Renal cortex interstitium (tissue), 11 donors: Measurements from ENCODE around the gene ACSM2B. TPM values are rescaled to one million over a fixed set of nuclear protein-coding genes. Genes with fewer than 3 reads are reported as not detected.
"Not testable (repeated sequence)": the region's sequence is repeated elsewhere in the genome, so short reads cannot be mapped to it uniquely, and the experiment has no call there.

Experiments
- DNase-seq, 11 donors: peaks; one replicate each; pipeline ENCODE4 v3.0.0-alpha.2; 2013; ENCODE audit warnings: low read depth in 9 of 11, low spot score in 4 of 11; ENCODE audit errors: extremely low read depth in 1 of 11
- polyA plus RNA-seq, 3 donors: library from polyadenylated mRNA; unstranded; fragments of 120-200 nt; gene quantifications; one replicate each; pipeline ENCODE4 v1.2.1, GENCODE V29; 2013; ENCODE audit not compliant: insufficient read length in 3 of 3

ACSM2B gene
- polyA plus RNA-seq, 3 donors = 50.8 to 107 (median 67.6) TPM

DNA sequence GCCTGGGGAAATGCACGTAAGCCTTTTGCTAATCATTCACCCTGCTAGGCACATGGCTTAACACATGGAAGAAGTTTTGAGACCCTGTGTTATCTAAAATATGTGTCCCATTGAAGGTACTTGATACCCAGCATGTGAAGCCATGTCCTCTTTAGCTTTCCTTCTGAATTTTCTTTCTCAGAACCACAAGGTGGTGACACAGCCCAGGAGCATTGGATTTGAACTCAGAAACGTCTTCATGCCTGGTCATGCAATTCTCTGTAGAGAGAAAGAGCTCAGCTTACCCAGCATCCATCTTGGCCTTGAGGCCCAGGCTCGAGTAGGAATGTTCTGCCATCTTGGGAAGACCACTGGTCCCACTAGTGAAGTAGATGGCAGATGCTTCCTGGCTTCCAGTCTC, 22.7 kb downstream of the ACSM2B start:
- not testable (repeated sequence) for DNase-seq

DNA sequence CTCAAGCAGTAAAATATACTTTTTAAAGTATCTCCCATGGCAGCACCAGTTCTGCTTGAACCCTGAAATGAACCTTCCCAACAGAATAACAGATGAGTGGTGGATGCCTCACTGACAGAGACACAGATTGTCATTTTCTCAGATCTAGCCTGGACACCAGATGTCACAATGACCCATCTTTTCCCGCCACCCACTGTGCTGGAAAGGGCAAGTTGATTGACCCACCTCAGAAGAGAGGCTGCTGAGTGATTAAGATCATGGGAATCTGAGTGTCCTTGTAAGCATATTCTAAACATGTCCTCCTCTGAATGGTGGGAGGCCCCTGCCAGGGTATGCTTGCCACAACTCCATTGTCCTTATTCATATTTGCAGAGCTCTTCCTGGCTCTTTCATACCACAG, 29.2 kb downstream of the ACSM2B start:
- DNase-seq = not testable (repeated sequence)

DNA sequence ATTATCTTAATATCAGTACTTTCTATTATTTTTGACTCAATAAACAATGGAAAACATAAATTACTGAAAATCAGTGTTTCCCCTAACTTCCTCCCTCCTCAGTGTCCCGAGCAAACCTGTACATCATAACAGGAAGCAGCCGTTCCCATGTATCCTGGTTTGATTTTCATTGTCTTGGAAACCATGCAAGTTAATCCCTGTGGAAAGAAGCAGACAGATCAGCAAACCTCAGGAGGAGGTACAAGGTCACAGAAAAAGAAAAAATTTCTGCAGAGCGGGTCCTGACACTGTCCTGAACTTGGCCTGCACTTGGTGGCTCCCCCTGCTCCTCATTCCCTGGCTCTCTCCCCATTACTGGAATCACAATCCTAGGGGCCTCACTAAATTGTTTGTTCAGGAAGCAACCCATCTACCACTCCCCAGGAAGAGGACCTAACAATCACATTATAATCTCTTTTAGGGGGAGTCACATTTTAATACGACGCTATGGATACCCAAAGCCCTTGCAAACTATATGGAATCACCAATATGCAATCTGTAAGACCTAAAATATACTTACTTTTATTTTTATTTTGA, 29.8 kb downstream of the ACSM2B start:
- DNase-seq = not testable (repeated sequence)

DNA sequence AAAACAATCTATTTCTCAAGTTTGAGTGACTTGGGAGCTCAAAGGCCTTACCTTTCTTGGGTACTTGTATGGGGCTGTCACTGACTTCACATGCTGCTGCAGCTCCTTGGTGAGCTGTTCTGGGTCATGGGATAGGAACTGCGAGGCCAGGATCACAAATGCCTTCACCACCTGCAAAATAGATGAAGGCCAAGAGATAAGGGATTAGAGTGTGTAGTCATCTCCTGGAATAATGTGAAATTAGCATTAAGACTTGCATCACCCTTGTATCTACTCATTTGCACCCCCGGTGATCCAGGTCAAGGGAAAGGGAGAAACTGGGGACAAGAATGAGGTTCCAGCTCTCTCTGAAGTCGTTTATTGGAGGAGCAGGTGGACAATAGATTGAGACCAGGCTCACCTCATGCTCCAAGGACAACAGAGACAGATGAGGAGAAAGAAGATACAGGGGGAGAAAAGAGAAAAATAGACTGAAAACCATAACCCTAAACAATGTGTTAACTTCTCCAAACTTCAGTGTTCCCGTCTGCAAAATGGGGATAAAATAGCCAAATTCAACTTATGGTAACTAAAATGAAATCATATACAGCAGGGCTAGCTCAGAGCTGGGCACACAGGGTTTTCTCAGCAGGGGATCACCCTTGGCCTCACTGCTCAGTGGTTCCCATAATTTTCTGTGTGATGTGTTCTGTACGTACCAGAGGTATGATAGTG, 35.4 kb downstream of the ACSM2B start:
- not testable (repeated sequence) for DNase-seq

DNA sequence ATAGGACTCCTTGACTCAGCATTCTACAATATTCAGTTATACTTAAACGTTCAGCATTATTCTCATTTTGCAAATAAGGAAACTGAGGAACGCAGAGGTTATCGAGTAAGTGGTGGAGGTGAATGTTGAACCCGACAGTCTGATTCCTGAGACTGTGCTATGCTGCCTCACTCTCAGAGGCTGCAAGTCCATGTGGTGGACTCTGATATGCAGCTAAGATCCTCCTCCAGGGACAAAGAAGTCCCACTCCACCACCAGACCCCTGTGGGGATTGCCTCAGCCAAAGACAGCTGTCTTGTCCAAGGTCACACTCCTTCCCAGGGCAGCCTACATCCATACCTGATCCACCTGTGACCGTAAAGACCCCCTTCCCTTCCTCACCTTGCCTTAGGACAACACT, 37.5 kb downstream of the ACSM2B start:
- DNase-seq = no peak

DNA sequence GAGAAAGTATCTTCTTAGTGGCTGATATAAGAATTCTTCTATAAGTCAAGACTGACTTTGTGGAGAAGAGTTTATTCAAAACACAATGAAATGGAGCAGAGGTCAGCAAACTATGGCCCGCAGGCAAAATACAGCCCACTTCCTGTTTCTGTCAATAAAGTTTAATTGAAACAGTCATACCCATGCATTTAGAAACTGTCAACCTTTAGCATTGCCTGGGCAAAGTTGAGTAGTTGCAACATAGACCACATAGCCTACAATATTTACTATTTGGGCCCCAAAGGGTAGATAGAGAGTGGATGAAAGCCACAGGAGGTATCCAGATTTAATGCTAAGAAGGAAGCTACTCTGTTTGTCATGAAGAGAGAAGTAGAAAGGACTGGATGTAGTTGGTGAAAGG, 38.0 kb downstream of the ACSM2B start:
- DNase-seq = no peak

DNA sequence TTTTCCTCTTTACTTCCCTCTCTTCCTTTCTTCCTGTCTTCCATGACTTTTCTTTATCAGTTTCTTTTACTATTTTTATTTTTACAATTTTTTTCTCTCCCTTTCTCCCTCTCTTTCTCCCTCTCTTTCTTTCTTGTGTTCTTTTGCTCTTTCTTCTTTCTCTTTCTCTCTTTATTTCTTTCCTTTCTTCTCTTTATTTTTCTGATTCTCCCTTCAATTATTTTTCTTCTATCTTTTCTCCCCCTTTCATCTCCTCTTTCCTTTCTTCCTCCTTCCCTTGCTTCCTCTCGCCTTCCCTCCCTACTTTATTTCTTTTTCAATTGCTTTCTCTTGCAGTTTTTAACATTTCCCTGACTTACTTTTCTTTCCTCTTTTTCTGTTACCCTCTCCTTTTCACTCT, 39.5 kb downstream of the ACSM2B start:
- DNase-seq = not testable (repeated sequence)

DNA sequence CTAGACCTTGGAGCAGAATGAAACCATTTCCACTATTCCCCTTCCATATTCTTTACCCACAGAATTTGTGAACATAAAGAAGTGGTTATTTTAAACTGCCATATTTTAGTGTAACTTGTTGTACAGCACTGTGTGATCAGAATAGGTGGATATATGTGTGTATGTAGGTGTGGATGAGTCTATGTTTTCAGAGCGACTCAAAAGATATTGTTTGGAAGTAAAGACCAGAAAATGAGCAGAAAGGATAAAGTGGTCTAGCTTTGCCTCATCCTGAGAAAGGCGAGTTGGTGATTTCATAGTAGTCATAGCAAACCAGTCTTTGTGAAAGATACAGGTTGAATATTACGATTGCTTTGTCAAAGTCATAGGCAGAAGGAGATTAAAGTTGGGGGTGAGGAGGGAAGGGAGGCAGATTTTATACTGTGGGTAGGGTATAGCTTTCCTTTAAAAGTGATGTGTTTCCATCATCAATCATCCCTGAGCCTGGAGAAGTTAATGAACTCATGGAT, 43.8 kb downstream of the ACSM2B start:
- DNase-seq = not testable (repeated sequence)

DNA sequence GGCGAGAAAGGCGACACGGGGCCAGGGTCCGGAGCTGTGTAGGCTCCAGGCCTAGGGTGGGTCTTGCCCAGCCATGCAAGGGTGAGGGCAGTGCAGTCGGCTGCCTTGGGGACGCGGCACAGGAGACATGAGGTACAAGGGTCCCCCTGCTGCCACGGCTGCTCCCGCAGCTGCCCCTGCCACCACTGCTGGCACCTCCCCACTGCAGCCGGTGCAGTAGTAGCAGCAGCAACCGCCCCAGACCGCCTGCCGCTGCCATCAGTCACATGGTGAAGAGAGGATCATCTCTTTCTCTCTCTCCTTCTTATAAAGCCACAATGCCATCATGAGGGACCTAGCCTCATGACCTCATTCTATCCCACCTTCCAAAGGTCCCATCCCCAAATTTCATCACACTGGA, 44.4 kb downstream of the ACSM2B start:
- DNase-seq = not testable (repeated sequence)

DNA sequence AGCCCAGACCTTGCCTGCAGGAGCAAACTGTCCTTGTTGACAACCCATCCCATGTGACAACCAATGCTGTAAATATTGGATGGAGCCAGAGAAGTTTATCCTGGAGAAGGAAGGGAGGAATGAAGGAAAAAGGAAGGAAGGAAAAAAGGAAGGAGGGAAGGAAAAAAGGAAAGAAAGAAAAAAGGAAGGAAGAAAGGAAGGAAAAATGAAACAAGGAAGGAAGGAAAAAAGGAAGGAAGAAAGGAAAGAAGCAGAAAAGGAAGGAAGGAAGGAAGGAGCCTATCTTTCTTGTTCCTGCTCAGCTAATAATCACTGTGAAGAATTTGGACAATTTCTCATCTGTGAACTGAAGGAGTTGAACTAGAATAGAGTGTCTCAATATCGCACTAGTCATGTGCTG, 56.1 kb downstream of the ACSM2B start:
- DNase-seq = no peak

DNA sequence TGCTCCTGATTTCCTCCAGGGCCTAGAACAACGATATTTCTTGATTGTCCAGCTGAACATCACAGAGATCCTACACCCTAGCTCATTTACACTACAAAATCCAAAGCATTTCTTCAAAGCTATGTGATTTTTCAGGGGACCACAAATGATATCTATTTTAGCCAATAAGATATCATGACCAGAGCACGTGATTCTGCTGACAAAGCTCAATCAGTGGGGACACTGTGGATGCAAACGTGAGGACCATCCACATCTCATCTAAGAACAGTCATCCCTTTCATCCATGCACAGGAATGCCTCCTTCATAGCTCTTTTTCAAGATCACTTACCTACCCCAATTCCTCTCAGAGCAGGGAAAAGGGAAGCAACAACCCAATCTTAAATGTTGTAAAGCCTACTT, 56.9 kb downstream of the ACSM2B start:
- no peak for DNase-seq

DNA sequence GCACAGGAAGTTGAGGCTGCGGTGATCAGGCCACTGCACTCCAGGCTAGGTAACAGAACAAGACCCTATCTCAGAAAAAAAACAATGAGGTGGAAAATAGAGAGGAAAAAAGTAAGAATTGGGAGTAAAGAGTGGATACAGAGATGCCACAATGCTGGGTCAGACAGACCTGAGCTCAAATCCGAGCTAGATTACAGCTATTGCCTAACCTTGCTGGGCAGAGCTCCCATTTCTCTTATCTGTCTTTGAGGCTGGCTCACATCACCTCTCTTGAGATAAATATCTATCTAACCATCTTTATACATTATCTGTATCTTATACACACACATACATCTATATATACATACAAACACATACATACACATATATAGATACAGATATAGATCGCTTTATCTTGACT, 59.0 kb downstream of the ACSM2B start:
- no peak for DNase-seq

DNA sequence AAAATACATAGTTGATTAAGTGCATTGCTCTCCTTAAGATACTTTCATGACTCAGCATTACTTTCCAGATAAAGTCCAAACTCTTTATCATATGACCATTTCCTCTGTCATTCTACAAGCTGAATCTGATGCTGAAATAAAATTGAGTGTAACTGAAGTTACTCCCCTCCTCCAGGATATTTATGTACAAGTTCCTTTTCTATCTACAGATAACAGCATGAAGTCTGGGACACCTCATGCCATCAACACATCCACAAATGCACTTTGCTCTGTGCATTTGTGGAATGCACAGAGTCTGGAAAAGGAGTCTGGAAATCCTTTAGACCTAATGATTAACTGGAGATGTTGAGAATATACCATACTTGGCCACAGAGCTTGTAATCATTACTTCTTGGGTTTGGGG, 60.5 kb downstream of the ACSM2B start:
- DNase-seq = no peak

DNA sequence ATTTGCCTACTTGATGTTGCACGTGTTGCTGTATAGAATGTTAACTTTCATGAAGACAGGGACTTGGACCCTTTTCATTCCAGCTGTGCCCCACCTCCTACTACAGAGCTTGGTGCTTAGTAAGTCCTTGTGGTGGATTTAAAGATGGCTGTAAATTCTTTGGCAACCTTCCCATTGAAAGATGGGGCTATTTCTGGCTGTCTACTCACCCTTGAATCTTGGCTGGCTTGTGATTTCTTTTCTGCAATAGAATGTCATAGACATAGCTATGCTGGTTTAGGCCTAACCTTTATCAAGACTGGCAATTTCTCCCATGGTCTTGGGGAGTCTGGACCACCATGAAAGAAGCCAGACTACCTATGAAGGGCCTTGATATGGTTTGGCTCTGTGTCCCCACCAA, 65.8 kb downstream of the ACSM2B start:
- no peak for DNase-seq

DNA sequence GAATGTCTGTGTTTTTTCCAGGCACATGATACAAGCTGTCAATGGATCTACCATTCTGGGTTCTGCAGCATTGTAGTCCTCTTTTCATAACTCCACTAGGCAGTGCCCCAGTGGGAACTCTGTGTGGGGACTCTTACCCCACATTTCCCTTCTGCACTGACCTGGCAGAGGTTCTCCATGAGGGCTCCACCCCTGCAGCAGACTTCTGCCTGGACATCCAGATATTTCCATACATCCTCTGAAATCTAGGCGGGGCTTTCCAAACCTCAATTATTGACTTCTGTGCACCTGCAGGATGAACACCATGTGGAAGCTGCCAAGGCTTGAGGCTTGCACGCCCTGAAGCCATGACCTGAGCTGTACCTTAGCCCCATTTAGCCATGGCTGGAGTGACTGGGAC, 68.9 kb downstream of the ACSM2B start:
- DNase-seq = no peak

DNA sequence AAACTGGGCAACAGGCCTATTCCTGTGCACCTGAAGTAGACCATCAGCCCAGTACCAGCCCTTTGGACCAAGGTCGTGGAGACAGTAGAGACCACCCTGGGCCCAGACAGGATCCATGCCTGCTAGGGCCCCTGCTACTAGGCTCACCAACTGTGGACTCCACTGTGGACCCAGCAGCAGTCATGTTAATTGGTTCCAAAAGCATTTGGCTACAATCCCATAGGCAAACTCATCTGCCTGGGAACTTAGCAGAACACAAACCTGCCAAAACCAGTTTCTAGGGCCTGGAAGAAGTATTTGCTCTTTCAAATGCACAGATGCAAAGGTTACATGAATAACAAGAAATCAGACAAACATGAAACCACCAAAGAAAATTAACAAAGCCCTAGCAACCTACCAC, 71.7 kb downstream of the ACSM2B start:
- DNase-seq = no peak

DNA sequence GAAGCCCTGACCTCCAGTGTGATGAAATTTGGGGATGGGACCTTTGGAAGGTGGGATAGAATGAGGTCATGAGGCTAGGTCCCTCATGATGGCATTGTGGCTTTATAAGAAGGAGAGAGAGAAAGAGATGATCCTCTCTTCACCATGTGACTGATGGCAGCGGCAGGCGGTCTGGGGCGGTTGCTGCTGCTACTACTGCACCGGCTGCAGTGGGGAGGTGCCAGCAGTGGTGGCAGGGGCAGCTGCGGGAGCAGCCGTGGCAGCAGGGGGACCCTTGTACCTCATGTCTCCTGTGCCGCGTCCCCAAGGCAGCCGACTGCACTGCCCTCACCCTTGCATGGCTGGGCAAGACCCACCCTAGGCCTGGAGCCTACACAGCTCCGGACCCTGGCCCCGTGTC, 84.7 kb downstream of the ACSM2B start:
- not testable (repeated sequence) for DNase-seq

DNA sequence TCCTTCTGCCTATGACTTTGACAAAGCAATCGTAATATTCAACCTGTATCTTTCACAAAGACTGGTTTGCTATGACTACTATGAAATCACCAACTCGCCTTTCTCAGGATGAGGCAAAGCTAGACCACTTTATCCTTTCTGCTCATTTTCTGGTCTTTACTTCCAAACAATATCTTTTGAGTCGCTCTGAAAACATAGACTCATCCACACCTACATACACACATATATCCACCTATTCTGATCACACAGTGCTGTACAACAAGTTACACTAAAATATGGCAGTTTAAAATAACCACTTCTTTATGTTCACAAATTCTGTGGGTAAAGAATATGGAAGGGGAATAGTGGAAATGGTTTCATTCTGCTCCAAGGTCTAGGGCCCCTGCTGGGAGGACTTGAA, 85.2 kb downstream of the ACSM2B start:
- not testable (repeated sequence) for DNase-seq
